Measurements from ENCODE around the gene TEX38.
"Not testable (repeated sequence)": the region's sequence is repeated elsewhere in the genome, so short reads cannot be mapped to it uniquely, and the experiment has no call there.

Gene TEX38

GRCh38 chr1:46689897-46690296 lies 18.2 kb downstream of the TEX38 start:
- DNase-seq: no peak

GRCh38 chr1:46690931-46691421 lies 19.3 kb downstream of the TEX38 start:
- no peak for DNase-seq

- no peak for DNase-seq
Measured at GRCh38 chr1:46691997-46692790, 20.5 kb downstream of the TEX38 start.

GRCh38 chr1:46692811-46693770 lies 21.4 kb downstream of the TEX38 start:
- no peak for DNase-seq

GRCh38 chr1:46694676-46695075 lies 23.0 kb downstream of the TEX38 start:
- not testable (repeated sequence) for DNase-seq

GRCh38 chr1:46697053-46697452 lies 25.4 kb downstream of the TEX38 start:
- no peak for DNase-seq

GRCh38 chr1:46699666-46700065 lies 28.0 kb downstream of the TEX38 start:
- no peak for DNase-seq

- DNase-seq: no peak
Measured at GRCh38 chr1:46703927-46704641, 32.4 kb downstream of the TEX38 start.

- DNase-seq: no peak
Measured at GRCh38 chr1:46705408-46705807, 33.8 kb downstream of the TEX38 start.

- no peak for DNase-seq
Measured at GRCh38 chr1:46708121-46708520, 36.5 kb downstream of the TEX38 start.

- DNase-seq: no peak
Measured at GRCh38 chr1:46714976-46715375, 43.3 kb downstream of the TEX38 start.

GRCh38 chr1:46717654-46718053 lies 46.0 kb downstream of the TEX38 start:
- no peak for DNase-seq

GRCh38 chr1:46718340-46718726 lies 46.7 kb downstream of the TEX38 start:
- DNase-seq: no peak

- DNase-seq: peak; percentile 99
Measured at GRCh38 chr1:46718727-46719622, 47.3 kb downstream of the TEX38 start, which contains the start of gene EFCAB14. Gene EFCAB14 (minus strand): TSS chr1:46719114. CDS start chr1:46718087, 1,027 bp downstream.

- no peak for DNase-seq
Measured at GRCh38 chr1:46719689-46720088, 48.0 kb downstream of the TEX38 start.

GRCh38 chr1:46720319-46720718 lies 48.7 kb downstream of the TEX38 start:
- DNase-seq: not testable (repeated sequence)

- DNase-seq: no peak
Measured at GRCh38 chr1:46721204-46721603, 49.5 kb downstream of the TEX38 start.

GRCh38 chr1:46721686-46722205 lies 50.1 kb downstream of the TEX38 start:
- DNase-seq: no peak
